Measurements from ENCODE around the gene IST1.
A peak's percentile ranks its signal among the peaks of the same experiment; 100 is the strongest.
"Not testable (repeated sequence)": the region's sequence is repeated elsewhere in the genome, so short reads cannot be mapped to it uniquely, and the experiment has no call there.

IST1 gene

DNA sequence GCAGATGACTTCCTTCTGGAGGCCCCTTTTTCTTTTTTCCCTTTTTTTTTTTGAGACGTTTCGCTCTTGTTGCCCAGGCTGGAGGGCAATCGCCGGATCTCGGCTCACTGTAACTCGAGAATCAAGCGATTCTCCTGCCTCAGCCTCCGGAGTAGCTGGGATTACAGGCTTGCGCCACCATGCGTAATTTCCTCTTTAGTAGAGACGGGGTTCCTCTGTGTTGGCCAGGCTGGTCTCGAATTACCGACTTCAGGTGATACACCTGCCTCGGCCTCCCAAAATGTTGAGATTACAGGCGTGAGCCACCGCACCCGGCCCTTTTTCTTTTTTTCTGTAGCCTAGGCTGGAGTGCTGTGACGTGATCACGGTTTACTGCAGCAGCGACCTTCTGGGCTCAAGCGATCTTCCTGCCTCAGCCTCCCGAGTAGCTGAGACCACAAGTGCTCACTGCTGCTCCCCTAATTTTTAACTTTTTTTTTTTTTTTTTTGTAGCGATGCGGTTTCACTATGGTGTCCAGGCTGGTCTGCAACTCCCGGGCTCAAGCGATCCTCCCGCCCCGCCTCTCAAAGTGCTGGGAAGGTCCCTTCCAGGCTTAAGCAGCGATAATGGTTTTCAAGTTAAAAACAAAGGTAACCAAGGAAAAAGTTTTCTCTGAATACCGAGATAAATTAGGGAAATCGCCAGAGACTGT, 956 bp upstream of the IST1 start:
- Histone ChIP-seq H3K9ac (ENCODE audit: low read depth, low read length) (peak overlapping the region; percentile 93), H3K9me3 (ENCODE audit: control insufficient read depth, insufficient read depth, low read length) (no peaks in the 10 kb centered on the region), H3K36me3 (ENCODE audit: insufficient read depth, low read length) (no peaks in the 10 kb centered on the region; the same call in 1 of the 2 replicates), H3K4me1 (ENCODE audit: insufficient read depth, low read length) (no peaks in the 10 kb centered on the region)

DNA sequence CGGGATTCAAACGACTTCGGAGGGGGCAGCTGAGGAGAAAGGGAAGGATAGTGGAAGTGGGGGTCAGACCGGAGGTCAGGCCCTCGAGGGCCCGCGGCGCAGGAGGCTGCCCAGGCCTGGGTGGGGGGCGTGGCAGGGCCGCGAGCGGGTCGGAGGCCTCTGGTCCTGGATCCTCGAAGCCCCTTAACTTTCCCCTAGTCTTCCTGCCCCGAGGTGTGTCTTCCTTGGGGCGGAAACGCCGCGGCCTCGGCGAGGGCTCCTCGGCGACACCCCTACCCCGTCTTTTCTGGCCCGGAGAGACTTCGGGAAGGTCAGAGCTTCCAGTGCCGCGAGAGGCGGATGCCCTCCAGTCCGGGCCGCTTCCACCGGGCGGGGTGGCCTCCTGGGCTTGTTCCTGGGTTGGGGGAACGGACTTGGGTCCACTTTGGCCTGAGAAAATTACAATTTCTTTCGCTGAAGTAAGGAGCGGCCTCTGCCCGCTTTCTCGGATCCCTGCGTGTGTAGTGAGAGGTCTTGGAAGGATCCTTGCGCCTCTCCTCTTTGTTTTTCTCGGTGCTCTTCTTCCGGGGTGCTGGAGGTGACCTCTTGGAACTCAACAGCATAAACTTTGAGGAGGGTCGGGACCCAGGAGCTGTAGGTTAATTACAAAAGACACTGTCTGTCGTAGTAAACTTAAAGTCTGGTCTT, 491 bp downstream of the IST1 start:
- no peaks in the 10 kb centered on the region for H3K9me3 ChIP-seq (ENCODE audit: control insufficient read depth, insufficient read depth, low read length)
- H3K9ac ChIP-seq (ENCODE audit: low read depth, low read length), result peak overlapping the region; percentile 93
- H3K36me3 ChIP-seq (ENCODE audit: insufficient read depth, low read length), result no peaks in the 10 kb centered on the region; the same call in 1 of the 2 replicates
- H3K4me1 ChIP-seq (ENCODE audit: insufficient read depth, low read length), result no peaks in the 10 kb centered on the region; the same call in 1 of the 2 replicates

DNA sequence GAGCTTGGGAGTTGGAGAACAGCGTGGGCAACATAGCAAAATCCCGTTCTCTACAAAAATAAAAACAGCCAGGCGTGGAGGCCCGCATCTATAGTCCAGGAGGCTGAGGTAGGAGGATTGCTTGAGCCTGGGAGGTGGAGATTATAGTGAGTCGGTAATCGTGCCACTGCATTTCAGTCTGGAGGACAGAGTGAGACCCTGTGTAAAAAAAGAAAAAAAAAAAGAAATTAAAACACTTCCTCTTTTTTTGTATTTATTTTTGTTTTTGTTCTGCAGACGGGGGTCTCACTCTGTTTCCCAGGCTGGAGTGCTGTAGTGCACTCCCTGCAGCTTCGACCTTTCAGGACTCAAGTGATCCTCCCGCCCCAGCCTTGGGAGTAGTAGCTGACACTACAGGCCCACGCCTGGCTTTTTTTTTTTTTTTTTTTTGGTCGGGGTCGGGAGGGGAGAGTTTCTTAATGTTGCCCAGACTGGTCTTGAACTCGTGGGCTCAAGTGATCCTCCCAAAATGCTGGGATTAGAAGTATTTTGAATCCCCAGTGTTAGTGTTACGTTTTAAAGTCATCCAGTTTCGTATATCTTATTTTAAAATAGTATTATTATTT, 1.5 kb downstream of the IST1 start:
- no peaks in the 10 kb centered on the region for H3K9me3 ChIP-seq (ENCODE audit: control insufficient read depth, insufficient read depth, low read length)
- peak overlapping the region; percentile 93; the same call in 1 of the 2 replicates for H3K9ac ChIP-seq (ENCODE audit: low read depth, low read length)
- no peaks in the 10 kb centered on the region; the same call in 1 of the 2 replicates for H3K4me1 ChIP-seq (ENCODE audit: insufficient read depth, low read length)
- no peaks in the 10 kb centered on the region; the same call in 1 of the 2 replicates for H3K36me3 ChIP-seq (ENCODE audit: insufficient read depth, low read length)

DNA sequence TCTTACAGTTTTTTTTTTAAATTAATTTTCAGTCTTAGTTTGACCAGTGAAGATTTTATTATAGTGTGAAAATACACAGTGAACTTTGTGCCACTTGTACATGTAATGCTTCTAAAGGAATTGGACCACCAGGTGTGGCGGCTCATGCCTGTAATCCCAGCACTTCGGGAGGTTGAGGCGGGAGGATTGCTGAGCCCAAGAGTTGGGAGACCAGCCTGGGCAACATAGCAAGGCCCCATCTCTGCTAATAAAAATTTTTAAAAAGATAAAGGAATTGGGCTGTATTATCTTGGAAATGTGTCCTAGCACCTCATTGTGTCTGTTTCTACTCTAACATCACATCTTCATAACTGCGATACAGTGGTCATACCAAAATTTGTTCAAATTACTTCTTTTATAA, 3.8 kb downstream of the IST1 start:
- Histone ChIP-seq H3K9ac (ENCODE audit: low read depth, low read length) (no peak overlapping the region), H3K9me3 (ENCODE audit: control insufficient read depth, insufficient read depth, low read length) (no peaks in the 10 kb centered on the region), H3K36me3 (ENCODE audit: insufficient read depth, low read length) (no peaks in the 10 kb centered on the region; the same call in 1 of the 2 replicates), H3K4me1 (ENCODE audit: insufficient read depth, low read length) (no peaks in the 10 kb centered on the region; the same call in 1 of the 2 replicates)

DNA sequence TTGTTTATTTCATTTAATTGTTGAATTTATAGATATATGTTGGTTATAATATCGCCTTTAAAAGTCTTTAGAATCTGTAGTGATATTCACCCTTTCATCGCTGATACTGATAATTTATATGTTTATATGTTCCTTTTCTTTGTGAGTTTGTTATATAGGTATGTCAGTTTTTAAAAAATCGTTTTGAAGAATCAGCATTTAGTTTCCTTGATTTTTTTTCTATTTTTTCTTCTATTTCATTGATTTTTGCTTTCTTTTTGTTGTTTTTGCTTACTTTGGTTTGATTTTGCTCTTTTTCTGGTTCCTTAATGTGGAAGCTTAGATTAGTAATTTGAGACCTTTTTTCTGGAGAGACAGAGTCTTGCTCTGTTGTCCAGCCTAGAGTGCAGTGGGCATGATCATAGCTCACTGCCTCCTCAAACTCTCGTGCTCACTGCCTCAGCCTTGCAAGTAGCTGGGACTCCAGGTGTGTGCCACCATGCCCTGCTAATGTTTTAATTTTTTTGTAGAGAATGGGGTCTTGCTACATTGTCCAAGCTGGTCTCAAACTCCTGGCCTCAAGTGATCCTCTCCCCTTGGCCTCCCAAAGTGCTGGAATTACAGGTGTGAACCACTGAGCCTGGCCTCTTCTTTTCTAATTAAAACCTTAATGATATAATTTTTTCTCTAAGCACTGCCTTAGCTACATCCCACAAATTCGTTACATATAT, 7.5 kb downstream of the IST1 start:
- Histone ChIP-seq H3K9ac (ENCODE audit: low read depth, low read length) (no peak overlapping the region), H3K9me3 (ENCODE audit: control insufficient read depth, insufficient read depth, low read length) (no peaks in the 10 kb centered on the region), H3K4me1 (ENCODE audit: insufficient read depth, low read length) (no peaks in the 10 kb centered on the region; the same call in 1 of the 2 replicates), H3K36me3 (ENCODE audit: insufficient read depth, low read length) (no peaks in the 10 kb centered on the region)

DNA sequence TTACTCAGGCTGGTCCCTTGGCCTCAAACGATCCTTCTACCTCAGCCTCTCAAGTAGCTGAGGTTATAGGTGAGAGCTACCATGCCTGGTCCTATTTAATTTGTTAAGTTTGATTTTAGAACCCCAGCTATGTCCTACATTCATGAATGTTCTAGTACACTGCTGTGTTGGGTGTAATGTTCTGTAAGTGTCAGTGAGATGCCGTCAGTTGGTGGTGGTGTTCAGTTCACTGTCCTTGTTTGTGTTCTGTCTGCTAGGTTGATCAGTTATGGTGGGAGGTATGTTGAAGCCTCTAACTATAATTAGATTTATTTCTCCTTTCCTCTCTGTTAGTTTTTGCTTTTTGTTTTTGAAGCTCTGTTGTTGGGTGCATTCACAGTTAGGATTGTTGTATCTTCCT, 8.3 kb downstream of the IST1 start:
- H3K4me1 ChIP-seq (ENCODE audit: insufficient read depth, low read length), result no peaks in the 10 kb centered on the region; the same call in 1 of the 2 replicates
- no peak overlapping the region for H3K9ac ChIP-seq (ENCODE audit: low read depth, low read length)
- no peaks in the 10 kb centered on the region for H3K36me3 ChIP-seq (ENCODE audit: insufficient read depth, low read length)
- H3K9me3 ChIP-seq (ENCODE audit: control insufficient read depth, insufficient read depth, low read length), result no peaks in the 10 kb centered on the region

DNA sequence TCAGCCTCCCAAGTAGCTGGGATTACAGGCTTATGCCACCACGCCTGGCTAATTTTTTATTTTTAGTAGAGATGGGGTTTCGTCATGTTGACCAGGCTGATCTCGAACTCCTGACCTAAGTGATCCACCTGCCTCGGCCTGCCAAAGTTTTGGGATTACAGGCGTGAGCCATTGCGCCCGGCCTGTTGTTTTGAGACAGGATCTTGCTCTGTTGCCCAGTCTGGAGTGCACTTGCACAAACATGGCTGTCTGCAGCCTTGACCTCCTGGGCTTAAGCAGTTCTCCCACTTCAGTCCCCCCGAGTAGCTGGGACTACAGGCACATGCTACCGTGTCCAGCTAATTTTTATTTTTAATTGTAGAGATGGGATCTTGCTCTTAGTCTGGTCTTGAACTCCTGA, 8.9 kb downstream of the IST1 start:
- Histone ChIP-seq H3K9me3 (ENCODE audit: control insufficient read depth, insufficient read depth, low read length) (no peaks in the 10 kb centered on the region), H3K4me1 (ENCODE audit: insufficient read depth, low read length) (no peaks in the 10 kb centered on the region; the same call in 1 of the 2 replicates), H3K36me3 (ENCODE audit: insufficient read depth, low read length) (no peaks in the 10 kb centered on the region), H3K9ac (ENCODE audit: low read depth, low read length) (no peak overlapping the region)

DNA sequence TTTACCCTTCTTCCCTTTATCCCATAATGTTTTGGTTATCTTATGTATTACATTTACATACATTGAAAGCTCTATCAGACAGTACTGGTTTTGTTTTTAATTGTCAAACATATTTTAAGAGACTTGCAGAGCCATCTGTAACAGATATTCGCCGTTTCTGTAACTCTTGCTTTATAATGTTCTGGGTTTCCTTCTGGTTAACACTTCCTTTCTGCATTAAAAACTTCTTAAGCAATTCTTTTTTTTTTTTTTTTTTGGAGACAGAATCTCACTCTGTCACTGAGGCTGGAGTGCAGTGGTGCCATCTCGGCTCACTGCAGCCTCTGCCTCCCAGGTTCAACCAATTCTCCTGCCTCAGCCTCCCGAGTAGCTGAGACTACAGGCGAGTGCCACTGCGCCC, 10.4 kb downstream of the IST1 start:
- not testable (repeated sequence) for H3K4me1 ChIP-seq (ENCODE audit: insufficient read depth, low read length); H3K36me3 ChIP-seq (ENCODE audit: insufficient read depth, low read length); H3K9ac ChIP-seq (ENCODE audit: low read depth, low read length); H3K9me3 ChIP-seq (ENCODE audit: control insufficient read depth, insufficient read depth, low read length)

DNA sequence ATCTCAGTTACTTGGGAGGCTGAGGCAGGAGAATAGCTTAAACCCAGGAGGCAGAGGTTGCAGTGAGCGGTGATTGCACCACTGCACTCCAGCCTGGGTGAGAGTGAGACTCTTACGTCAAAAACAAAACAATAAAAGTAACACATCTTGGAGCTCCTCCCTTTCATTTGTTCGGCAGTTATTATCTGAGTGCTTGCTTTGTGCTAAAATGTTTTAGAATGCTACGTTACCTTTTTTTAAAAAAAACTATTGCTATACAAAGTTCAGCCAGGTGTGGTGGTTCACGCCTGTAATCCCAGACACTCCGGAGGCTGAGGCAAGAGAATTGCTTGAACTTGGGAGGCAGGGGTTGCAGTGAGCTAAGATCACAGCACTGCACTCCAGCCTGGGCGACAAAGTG, 15.8 kb downstream of the IST1 start:
- Histone ChIP-seq H3K36me3 (ENCODE audit: insufficient read depth, low read length) (peaks cover 6% of the 10 kb centered on the region; the same call in 1 of the 2 replicates), H3K9me3 (ENCODE audit: control insufficient read depth, insufficient read depth, low read length) (no peaks in the 10 kb centered on the region), H3K9ac (ENCODE audit: low read depth, low read length) (no peak overlapping the region), H3K4me1 (ENCODE audit: insufficient read depth, low read length) (no peaks in the 10 kb centered on the region)

DNA sequence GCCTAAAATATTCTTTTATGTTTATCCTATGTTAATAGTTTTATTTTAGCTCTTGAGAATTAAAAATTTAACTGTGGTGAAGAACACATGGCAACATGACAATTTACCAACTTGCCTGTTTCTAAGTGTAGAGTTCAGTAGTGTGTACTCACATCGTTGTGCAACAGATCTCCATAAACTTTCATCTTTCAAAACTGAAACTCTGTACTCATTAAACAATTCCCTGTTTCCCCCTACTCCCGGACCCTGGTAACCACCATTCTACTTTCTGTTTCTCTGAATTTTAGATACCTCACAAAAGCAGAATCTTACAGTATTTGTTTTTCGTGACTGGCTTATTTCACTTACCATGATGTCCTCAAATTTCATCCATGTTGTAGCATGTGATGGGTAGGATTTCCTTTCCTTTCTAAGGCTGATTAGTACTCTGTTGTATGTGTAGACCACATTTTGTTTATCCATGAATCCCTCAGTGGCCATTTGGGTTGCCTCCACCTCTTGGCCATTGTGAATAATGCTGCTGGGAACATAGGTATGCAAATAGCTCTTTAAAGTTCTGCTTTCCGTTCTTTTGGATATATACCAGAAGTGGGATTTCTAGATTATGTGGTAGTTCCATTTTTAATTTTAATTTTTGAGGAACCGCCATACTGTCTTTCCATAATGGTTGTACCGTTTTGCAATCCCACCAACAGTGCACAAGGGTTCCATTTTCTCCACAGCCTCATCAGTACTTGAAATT, 17.4 kb downstream of the IST1 start:
- H3K36me3 ChIP-seq (ENCODE audit: insufficient read depth, low read length), result peaks cover 17% of the 10 kb centered on the region

DNA sequence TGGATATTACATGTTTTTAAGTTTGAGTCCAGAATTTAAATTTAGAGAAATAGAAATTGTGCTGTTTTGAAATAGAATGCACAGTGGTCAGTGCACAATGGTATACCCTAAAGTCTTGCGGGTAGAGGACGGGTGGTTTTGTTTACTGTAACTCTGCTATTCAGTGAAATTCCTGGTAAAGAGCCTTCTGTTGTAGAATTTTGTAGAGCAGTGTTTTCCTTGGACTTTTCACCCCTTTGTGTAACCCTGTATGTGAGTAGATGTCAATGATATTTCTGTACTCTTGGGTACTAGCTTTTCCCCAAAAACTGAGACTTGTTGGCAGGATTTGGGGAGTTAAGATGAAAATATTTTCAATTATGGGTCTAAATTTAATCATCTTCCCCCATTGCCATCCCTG, 19.5 kb downstream of the IST1 start:
- Histone ChIP-seq H3K9me3 (ENCODE audit: control insufficient read depth, insufficient read depth, low read length) (no peaks in the 10 kb centered on the region), H3K9ac (ENCODE audit: low read depth, low read length) (no peak overlapping the region), H3K4me1 (ENCODE audit: insufficient read depth, low read length) (no peaks in the 10 kb centered on the region), H3K36me3 (ENCODE audit: insufficient read depth, low read length) (peaks cover 35% of the 10 kb centered on the region)

More for the DNA sequence above, 17.4 kb downstream of the IST1 start:
- no peak overlapping the region for H3K9ac ChIP-seq (ENCODE audit: low read depth, low read length)
- H3K4me1 ChIP-seq (ENCODE audit: insufficient read depth, low read length), result no peaks in the 10 kb centered on the region
- H3K9me3 ChIP-seq (ENCODE audit: control insufficient read depth, insufficient read depth, low read length), result no peaks in the 10 kb centered on the region

DNA sequence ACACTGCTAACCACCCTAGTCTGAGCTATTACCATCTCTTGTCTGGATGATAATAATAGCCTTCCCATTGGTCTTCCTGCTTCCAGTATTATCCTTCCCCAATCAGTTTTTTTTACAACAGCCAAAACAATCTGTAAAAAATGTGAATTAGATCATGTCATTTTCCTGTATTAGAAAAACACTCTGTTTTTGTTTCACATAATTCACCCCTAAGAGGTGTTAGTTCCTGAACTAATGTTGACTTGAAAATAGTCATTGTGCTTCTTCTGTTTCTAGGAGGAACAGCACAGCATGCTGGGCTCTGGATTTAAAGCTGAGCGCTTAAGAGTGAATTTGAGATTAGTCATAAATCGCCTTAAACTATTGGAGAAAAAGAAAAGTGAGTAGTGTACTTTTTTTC, 20.0 kb downstream of the IST1 start:
- Histone ChIP-seq H3K9me3 (ENCODE audit: control insufficient read depth, insufficient read depth, low read length) (no peaks in the 10 kb centered on the region), H3K4me1 (ENCODE audit: insufficient read depth, low read length) (no peaks in the 10 kb centered on the region), H3K36me3 (ENCODE audit: insufficient read depth, low read length) (peaks cover 38% of the 10 kb centered on the region), H3K9ac (ENCODE audit: low read depth, low read length) (no peak overlapping the region)

DNA sequence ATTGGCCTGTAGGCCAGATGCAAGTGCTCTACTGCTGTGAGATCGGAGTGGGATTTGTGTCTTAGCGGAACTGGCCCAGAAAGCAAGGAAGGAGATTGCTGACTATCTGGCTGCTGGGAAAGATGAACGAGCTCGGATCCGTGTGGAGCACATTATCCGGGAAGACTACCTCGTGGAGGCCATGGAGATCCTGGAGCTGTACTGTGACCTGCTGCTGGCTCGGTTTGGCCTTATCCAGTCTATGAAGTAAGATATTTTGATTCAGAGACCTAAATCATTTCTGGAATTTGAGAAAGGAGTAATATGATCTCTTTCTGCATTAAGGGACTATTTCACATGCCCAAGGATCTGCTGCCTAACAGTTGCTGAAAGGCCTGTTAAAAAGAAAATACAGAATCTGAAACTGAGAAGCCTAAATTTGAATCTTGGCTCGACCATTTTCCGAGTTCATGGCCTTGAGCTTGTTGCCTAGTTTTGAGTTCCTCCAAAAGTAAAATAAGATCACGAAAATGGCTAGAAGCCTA, 21.1 kb downstream of the IST1 start:
- H3K9me3 ChIP-seq (ENCODE audit: control insufficient read depth, insufficient read depth, low read length), result no peaks in the 10 kb centered on the region
- no peak overlapping the region for H3K9ac ChIP-seq (ENCODE audit: low read depth, low read length)
- no peaks in the 10 kb centered on the region for H3K4me1 ChIP-seq (ENCODE audit: insufficient read depth, low read length)
- H3K36me3 ChIP-seq (ENCODE audit: insufficient read depth, low read length), result peaks cover 49% of the 10 kb centered on the region
